GM21381 (cell line): ENCODE measurements around the gene XCR1.
"Not testable (repeated sequence)": the region's sequence is repeated elsewhere in the genome, so short reads cannot be mapped to it uniquely, and the experiment has no call there.

Experiments used
- ATAC-seq: cut with Tn5 transposase; IDR thresholded peaks from one replicate; pipeline ENCODE4 v1.9.1; 2021; ENCODE audit warnings: mild to moderate bottlenecking, moderate library complexity; ENCODE audit not compliant: unreplicated experiment

The XCR1 gene

GRCh38 chr3:46027021-46027705, at the start of gene XCR1:
XCR1 (minus strand) TSS chr3:46027483; CDS start chr3:46021947, 5,536 bp downstream.
- ATAC-seq: no peak

GRCh38 chr3:46076606-46077005, 49.3 kb upstream of the XCR1 start:
- no peak for ATAC-seq

- ATAC-seq: no peak
These were observed 48.5 kb upstream of the XCR1 start for GRCh38 chr3:46075816-46076215.

GRCh38 chr3:46071222-46071858, 44.1 kb upstream of the XCR1 start:
- no peak for ATAC-seq

- no peak for ATAC-seq
These were observed 43.4 kb upstream of the XCR1 start for GRCh38 chr3:46070595-46071093.

- no peak for ATAC-seq
These were observed 41.2 kb upstream of the XCR1 start for GRCh38 chr3:46068501-46068900.

GRCh38 chr3:46067401-46067800, 40.1 kb upstream of the XCR1 start:
- ATAC-seq: no peak

GRCh38 chr3:46065750-46066256, 38.5 kb upstream of the XCR1 start:
- ATAC-seq: no peak

- ATAC-seq: no peak
These were observed 38.0 kb upstream of the XCR1 start for GRCh38 chr3:46065294-46065705.

- no peak for ATAC-seq
These were observed 35.4 kb upstream of the XCR1 start for GRCh38 chr3:46062679-46063078.

GRCh38 chr3:46061887-46062286, 34.6 kb upstream of the XCR1 start:
- no peak for ATAC-seq

- no peak for ATAC-seq
These were observed 33.9 kb upstream of the XCR1 start for GRCh38 chr3:46061108-46061720.

GRCh38 chr3:46060551-46060950, 33.3 kb upstream of the XCR1 start:
- no peak for ATAC-seq

- ATAC-seq: no peak
These were observed 32.1 kb upstream of the XCR1 start for GRCh38 chr3:46059432-46059831.

- no peak for ATAC-seq
These were observed 31.7 kb upstream of the XCR1 start for GRCh38 chr3:46058981-46059380.

- ATAC-seq: no peak
These were observed 30.4 kb upstream of the XCR1 start for GRCh38 chr3:46057716-46058115.

GRCh38 chr3:46056686-46057085, 29.4 kb upstream of the XCR1 start:
- ATAC-seq: no peak

GRCh38 chr3:46053761-46054515, 26.7 kb upstream of the XCR1 start:
- not testable (repeated sequence) for ATAC-seq

GRCh38 chr3:46053265-46053664, 26.0 kb upstream of the XCR1 start:
- ATAC-seq: not testable (repeated sequence)

- no peak for ATAC-seq
These were observed 25.2 kb upstream of the XCR1 start for GRCh38 chr3:46052531-46052930.

GRCh38 chr3:46049093-46049492, 21.8 kb upstream of the XCR1 start:
- ATAC-seq: no peak
